SHP77 treated with DMSO at 0.1 percent for 48 hours (cell line): ENCODE measurements around the gene ZSCAN30.

Experiments used
- DNase-seq: peaks from one replicate; lab custom pipeline; 2025; lab: John Stamatoyannopoulos, UW

ZSCAN30 gene

GRCh38 chr18:35290094-35290735, at the start of gene ZSCAN30:
Gene ZSCAN30 (minus strand): TSS chr18:35290229. CDS start chr18:35264352, 25,877 bp downstream.
- DNase-seq = peak; percentile 79

GRCh38 chr18:35337286-35337685, 47.3 kb upstream of the ZSCAN30 start:
- DNase-seq = no peak

- no peak for DNase-seq
Measured at GRCh38 chr18:35335866-35336265, 45.8 kb upstream of the ZSCAN30 start.

- no peak for DNase-seq
Measured at GRCh38 chr18:35334821-35335220, 44.8 kb upstream of the ZSCAN30 start.

GRCh38 chr18:35334212-35334611, 44.2 kb upstream of the ZSCAN30 start:
- DNase-seq = no peak

- DNase-seq = no peak
Measured at GRCh38 chr18:35331367-35332087, 41.5 kb upstream of the ZSCAN30 start.

- DNase-seq = no peak
Measured at GRCh38 chr18:35328868-35329267, 38.8 kb upstream of the ZSCAN30 start.

GRCh38 chr18:35326695-35327387, 36.8 kb upstream of the ZSCAN30 start:
- DNase-seq = no peak

GRCh38 chr18:35324926-35325655, 35.1 kb upstream of the ZSCAN30 start:
- DNase-seq = no peak

- DNase-seq = no peak
Measured at GRCh38 chr18:35322486-35323458, 32.7 kb upstream of the ZSCAN30 start.

- DNase-seq = no peak
Measured at GRCh38 chr18:35311496-35311895, 21.5 kb upstream of the ZSCAN30 start.

GRCh38 chr18:35306588-35307250, 16.7 kb upstream of the ZSCAN30 start:
- DNase-seq = no peak

- no peak for DNase-seq
Measured at GRCh38 chr18:35303610-35304009, 13.6 kb upstream of the ZSCAN30 start.

GRCh38 chr18:35296060-35296459, 6.0 kb upstream of the ZSCAN30 start:
- DNase-seq = no peak

GRCh38 chr18:35291166-35291565, 1.1 kb upstream of the ZSCAN30 start:
- no peak for DNase-seq

GRCh38 chr18:35289727-35290093, 319 bp downstream of the ZSCAN30 start:
- no peak for DNase-seq

GRCh38 chr18:35289293-35289692, 736 bp downstream of the ZSCAN30 start:
- no peak for DNase-seq

GRCh38 chr18:35284841-35285240, 5.2 kb downstream of the ZSCAN30 start:
- DNase-seq = no peak

GRCh38 chr18:35283923-35284794, 5.9 kb downstream of the ZSCAN30 start:
- DNase-seq = no peak

- DNase-seq = no peak
Measured at GRCh38 chr18:35282353-35282752, 7.7 kb downstream of the ZSCAN30 start.
